Caco-2 (cell line): ENCODE results near the gene AKT3. TPM values are rescaled to one million over a fixed set of nuclear protein-coding genes. Genes with fewer than 3 reads are reported as not detected.

ENCODE experiments used
- BruUV-seq: library from RNA; stranded (reverse); fragments of 400-500 nt; replicated peaks from 2 replicates; lab custom pipeline; 2021; lab: Mats Ljungman, UMichigan
- CTCF ChIA-PET: fragments of 300-600 bp; sonication (Branson Sonifier 250); formaldehyde crosslinking; loops from one replicate; lab custom pipeline; 2022; ENCODE audit warnings: antibody characterized with exemption; lab: Charles Lee
- POLR2A ChIA-PET: fragments of 300-600 bp; sonication (Branson Sonifier 250); formaldehyde crosslinking; loops from one replicate; lab custom pipeline; 2022; ENCODE audit warnings: antibody characterized with exemption; lab: Charles Lee
- DNase-seq, 2 experiments: peaks; one replicate each; pipeline versions ENCODE4 v3.0.0 to v3.0.0-alpha.2; 2020 to 2022
- H3K27me3 ChIP-seq: replicated peaks from 2 replicates; pipeline ENCODE4 v1.6.0; 2011; ENCODE audit warnings: low read length; ENCODE audit not compliant: control insufficient read depth, insufficient read depth
- H3K36me3 ChIP-seq: 2 replicates; pipeline ENCODE4 v1.5.1; 2011; ENCODE audit warnings: low read length; ENCODE audit not compliant: control insufficient read depth, insufficient read depth
- H3K4me1 ChIP-seq: fragments of 250-450 bp; sonication (Bioruptor Pico); 2 replicates; pipeline ENCODE4 v1.5.1; 2020; ENCODE audit warnings: mild to moderate bottlenecking
- H3K4me3 ChIP-seq: 2 replicates; pipeline ENCODE4 v1.5.1; 2011; ENCODE audit warnings: low read depth, mild to moderate bottlenecking, control low read depth, low read length
- H3K9me3 ChIP-seq: fragments of 250-450 bp; sonication (Bioruptor Pico); 2 replicates; pipeline ENCODE4 v1.5.1; 2020; ENCODE audit warnings: mild to moderate bottlenecking, moderate library complexity
- H3K27ac Mint-ChIP-seq: one replicate; pipeline ENCODE4 v1.8.0; 2022; ENCODE audit warnings: mixed read lengths; ENCODE audit not compliant: unreplicated experiment
- H3K27me3 Mint-ChIP-seq: one replicate; pipeline ENCODE4 v1.8.0; 2022; ENCODE audit warnings: mixed read lengths; ENCODE audit not compliant: insufficient read depth, unreplicated experiment
- H3K36me3 Mint-ChIP-seq: one replicate; pipeline ENCODE4 v1.8.0; 2022; ENCODE audit warnings: mild to moderate bottlenecking, mixed read lengths; ENCODE audit not compliant: insufficient read depth, unreplicated experiment
- H3K4me1 Mint-ChIP-seq: one replicate; pipeline ENCODE4 v1.8.0; 2022; ENCODE audit warnings: low read depth, mixed read lengths; ENCODE audit not compliant: unreplicated experiment
- H3K4me3 Mint-ChIP-seq: one replicate; pipeline ENCODE4 v1.8.0; 2022; ENCODE audit warnings: mild to moderate bottlenecking, moderate library complexity, mixed read lengths; ENCODE audit not compliant: unreplicated experiment
- H3K9me3 Mint-ChIP-seq: one replicate; pipeline ENCODE4 v1.8.0; 2022; ENCODE audit warnings: mixed read lengths; ENCODE audit not compliant: unreplicated experiment
- intact Hi-C: fragments of 100-400 bp; cut with micrococcal nuclease; formaldehyde crosslinking; loops from one replicate; pipeline ENCODE4 v1.10.0; 2022; ENCODE audit not compliant: unreplicated experiment
- total RNA-seq: library from RNA; stranded (reverse); gene quantifications from 2 replicates; pipeline ENCODE4 v1.2.3, GENCODE V29; 2022
- TF ChIP-seq, protein P1 (sequence below), 2 experiments: fragments of 200-600 bp in 1 of 2; IDR thresholded peaks; 1 replicate in 1 of 2; 2 replicates in 1 of 2; pipeline versions ENCODE4 v1.5.1 to v1.8.0; 2011 to 2022; ENCODE audit warnings: antibody characterized with exemption in 1 of 2, control low read depth in 1 of 2, inconsistent platforms in 1 of 2, low read depth in 1 of 2, low read length in 1 of 2, mild to moderate bottlenecking in 1 of 2, moderate library complexity in 1 of 2; ENCODE audit not compliant: insufficient read depth in 1 of 2, severe bottlenecking in 1 of 2, unreplicated experiment in 1 of 2

The AKT3 gene
- total RNA-seq, 1 experiment from 2014 or later, result 3.7 TPM

- no peaks in the 10 kb centered on the region for H3K4me1 ChIP-seq
- H3K36me3 Mint-ChIP-seq, result no peaks in the 10 kb centered on the region
- no peak overlapping the region for H3K4me3 ChIP-seq
- POLR2A ChIA-PET, result no interaction called here
- no peaks in the 10 kb centered on the region for H3K27me3 Mint-ChIP-seq
- no peak overlapping the region for H3K4me3 Mint-ChIP-seq
- no peaks in the 10 kb centered on the region for H3K36me3 ChIP-seq
- CTCF ChIA-PET, result no interaction called here
- no TSS peak for BruUV-seq
- DNase-seq, result no peak
- intact Hi-C loops, result no loop called here
- H3K27ac Mint-ChIP-seq, result no peak overlapping the region
- TF ChIP-seq, protein P1, sequence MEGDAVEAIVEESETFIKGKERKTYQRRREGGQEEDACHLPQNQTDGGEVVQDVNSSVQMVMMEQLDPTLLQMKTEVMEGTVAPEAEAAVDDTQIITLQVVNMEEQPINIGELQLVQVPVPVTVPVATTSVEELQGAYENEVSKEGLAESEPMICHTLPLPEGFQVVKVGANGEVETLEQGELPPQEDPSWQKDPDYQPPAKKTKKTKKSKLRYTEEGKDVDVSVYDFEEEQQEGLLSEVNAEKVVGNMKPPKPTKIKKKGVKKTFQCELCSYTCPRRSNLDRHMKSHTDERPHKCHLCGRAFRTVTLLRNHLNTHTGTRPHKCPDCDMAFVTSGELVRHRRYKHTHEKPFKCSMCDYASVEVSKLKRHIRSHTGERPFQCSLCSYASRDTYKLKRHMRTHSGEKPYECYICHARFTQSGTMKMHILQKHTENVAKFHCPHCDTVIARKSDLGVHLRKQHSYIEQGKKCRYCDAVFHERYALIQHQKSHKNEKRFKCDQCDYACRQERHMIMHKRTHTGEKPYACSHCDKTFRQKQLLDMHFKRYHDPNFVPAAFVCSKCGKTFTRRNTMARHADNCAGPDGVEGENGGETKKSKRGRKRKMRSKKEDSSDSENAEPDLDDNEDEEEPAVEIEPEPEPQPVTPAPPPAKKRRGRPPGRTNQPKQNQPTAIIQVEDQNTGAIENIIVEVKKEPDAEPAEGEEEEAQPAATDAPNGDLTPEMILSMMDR (IDR thresholded peaks at IDR 0.05; ENCODE audit: insufficient read depth in 1 of 2, low read depth in 1 of 2, low read length in 1 of 2, severe bottlenecking in 1 of 2, unreplicated experiment in 1 of 2), result no peak
- H3K27me3 ChIP-seq, result no peaks in the 10 kb centered on the region
- H3K9me3 ChIP-seq, result no peaks in the 10 kb centered on the region
- no peaks in the 10 kb centered on the region for H3K4me1 Mint-ChIP-seq
- H3K9me3 Mint-ChIP-seq, result no peaks in the 10 kb centered on the region
Measured at GRCh38 chr1:243609698-243610097, 240.3 kb downstream of the AKT3 start.

DNA sequence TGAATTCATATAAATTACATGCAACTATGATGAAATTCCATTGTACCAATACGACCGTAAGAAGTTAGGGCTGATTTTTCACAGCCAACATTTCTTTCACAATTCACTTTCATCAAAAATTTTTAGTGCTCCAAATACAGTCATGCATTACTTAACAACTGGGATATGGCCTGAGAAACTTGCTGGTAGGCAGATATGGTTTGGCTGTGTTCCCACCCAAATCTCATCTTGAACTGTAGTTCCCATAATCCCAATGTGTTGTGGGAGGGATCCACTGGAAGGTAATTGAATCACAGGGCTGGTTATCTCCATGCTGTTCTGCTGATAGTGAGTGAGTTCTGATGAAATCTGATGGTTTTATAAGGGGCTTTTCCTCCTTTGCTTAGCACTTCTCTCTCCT is 244.4 kb downstream of the AKT3 start:
- peaks cover 3% of the 10 kb centered on the region for H3K27me3 Mint-ChIP-seq
- POLR2A ChIA-PET, result no interaction called here

DNA sequence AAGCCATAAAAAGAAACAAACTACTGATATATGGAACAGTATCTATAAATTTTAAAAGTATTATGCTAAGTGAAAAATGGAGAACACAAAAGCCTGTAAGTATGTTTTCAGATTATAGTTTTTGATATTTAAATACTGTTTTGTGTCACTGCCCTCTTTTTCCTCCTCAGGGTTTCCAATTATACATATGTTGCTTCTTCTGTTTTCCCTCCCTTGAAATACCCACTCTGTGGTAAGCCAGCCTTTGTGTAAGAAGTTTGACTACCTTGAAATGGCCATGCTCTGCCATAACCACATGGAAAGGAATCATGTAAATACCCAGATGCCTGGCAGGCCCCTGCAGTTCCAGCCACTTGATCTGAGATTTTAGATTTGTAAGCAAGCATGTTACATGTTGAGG is 248.3 kb downstream of the AKT3 start:
- Mint-ChIP-seq H3K9me3 (no peaks in the 10 kb centered on the region), H3K36me3 (no peaks in the 10 kb centered on the region), H3K4me1 (no peaks in the 10 kb centered on the region), H3K27me3 (peaks cover 3% of the 10 kb centered on the region), H3K4me3 (no peak overlapping the region), H3K27ac (no peak overlapping the region)
- Histone ChIP-seq H3K36me3 (no peaks in the 10 kb centered on the region), H3K4me3 (no peak overlapping the region), H3K9me3 (peaks cover 5% of the 10 kb centered on the region), H3K4me1 (no peaks in the 10 kb centered on the region), H3K27me3 (no peaks in the 10 kb centered on the region)
- ChIA-PET POLR2A (no interaction called here), CTCF (no interaction called here)
- BruUV-seq, result no TSS peak
- no peak for DNase-seq
- TF ChIP-seq, protein P1 (IDR thresholded peaks at IDR 0.05; ENCODE audit: insufficient read depth in 1 of 2, low read depth in 1 of 2, low read length in 1 of 2, severe bottlenecking in 1 of 2, unreplicated experiment in 1 of 2), result no peak
- intact Hi-C loops, result no loop called here

More for the DNA sequence above, 244.4 kb downstream of the AKT3 start:
- Mint-ChIP-seq H3K9me3 (no peaks in the 10 kb centered on the region), H3K4me3 (no peak overlapping the region), H3K4me1 (no peaks in the 10 kb centered on the region), H3K36me3 (no peaks in the 10 kb centered on the region), H3K27ac (no peak overlapping the region)
- no TSS peak for BruUV-seq
- no peak for DNase-seq
- H3K9me3 ChIP-seq, result peaks cover 5% of the 10 kb centered on the region
- CTCF ChIA-PET, result no interaction called here
- H3K36me3 ChIP-seq, result no peaks in the 10 kb centered on the region
- H3K27me3 ChIP-seq, result no peaks in the 10 kb centered on the region
- intact Hi-C loops, result no loop called here
- H3K4me1 ChIP-seq, result no peaks in the 10 kb centered on the region
- H3K4me3 ChIP-seq, result no peak overlapping the region
- TF ChIP-seq, protein P1 (IDR thresholded peaks at IDR 0.05; ENCODE audit: insufficient read depth in 1 of 2, low read depth in 1 of 2, low read length in 1 of 2, severe bottlenecking in 1 of 2, unreplicated experiment in 1 of 2), result no peak
